Testis (tissue), 3 donors: Measurements from ENCODE around the gene NANOS2. TPM values are rescaled to one million over a fixed set of nuclear protein-coding genes. Genes with fewer than 3 reads are reported as not detected.

Experiments
- DNase-seq: peaks from one replicate; pipeline ENCODE4 v3.0.0-alpha.2; 2019
- H3K27ac ChIP-seq, 2 donors: fragments of 200-600 bp; sonication (generic); one replicate each; pipeline ENCODE4 v1.5.1; 2019
- H3K27me3 ChIP-seq: fragments of 200-600 bp; sonication (generic); one replicate; pipeline ENCODE4 v1.5.1; 2019
- H3K36me3 ChIP-seq: fragments of 200-600 bp; sonication (generic); one replicate; pipeline ENCODE4 v1.5.1; 2017; ENCODE audit warnings: low read depth; ENCODE audit errors: missing control alignments
- H3K4me1 ChIP-seq: fragments of 200-600 bp; sonication (generic); one replicate; pipeline ENCODE4 v1.5.1; 2019
- H3K4me3 ChIP-seq, 2 donors: fragments of 200-600 bp; sonication (generic); one replicate each; pipeline ENCODE4 v1.5.1; 2017 to 2019
- H3K9me3 ChIP-seq: fragments of 200-600 bp; sonication (generic); one replicate; pipeline ENCODE4 v1.5.1; 2017
- POLR2A ChIP-seq: fragments of 450-650 bp; IDR thresholded peaks from one replicate; pipeline ENCODE4 v1.6.1; 2017; ENCODE audit warnings: antibody characterized with exemption, mild to moderate bottlenecking, moderate library complexity
- WGBS, 2 donors: methylation state at CpG; one replicate each; pipeline ENCODE4 v1.1.5; 2018; 5-methylcytosine and 5-hydroxymethylcytosine counted together
- intact Hi-C: fragments of 100-400 bp; cut with DNase I; formaldehyde crosslinking; loops from one replicate; pipeline ENCODE4 v1.15.1; 2023; ENCODE audit warnings: low total_unique reads
- polyA plus RNA-seq: library from polyadenylated mRNA; stranded (reverse); fragments of 350-450 nt; fragmentation: Illumina TruSeq; extraction: RNeasy Lipid Tissue Mini Kit (QIAGEN cat#74804); gene quantifications from one replicate; pipeline ENCODE4 v1.2.3, GENCODE V29; 2014; ENCODE audit warnings: low read depth, low replicate concordance; ENCODE audit not compliant: insufficient read depth
- total RNA-seq, 2 donors: library from RNA; depleted of rRNA; stranded (reverse); fragments of >200 nt; gene quantifications; one replicate each; pipeline ENCODE4 v1.2.3, GENCODE V29; 2016
- TF ChIP-seq, protein P1 (sequence below), 3 experiments: fragments of 450-650 bp in 2 of 3; fragments of 200-600 bp in 1 of 3; sonication (generic) in 1 of 3; IDR thresholded peaks; one replicate each; pipeline ENCODE4 v1.5.1; 2016 to 2019; ENCODE audit warnings: antibody characterized with exemption in 3 of 3, mild to moderate bottlenecking in 2 of 3, moderate library complexity in 1 of 3

Gene NANOS2
- total and polyA plus RNA-seq, 3 donors from 2014 or later = 4.8 to 5.1 (median 4.8) TPM

DNA sequence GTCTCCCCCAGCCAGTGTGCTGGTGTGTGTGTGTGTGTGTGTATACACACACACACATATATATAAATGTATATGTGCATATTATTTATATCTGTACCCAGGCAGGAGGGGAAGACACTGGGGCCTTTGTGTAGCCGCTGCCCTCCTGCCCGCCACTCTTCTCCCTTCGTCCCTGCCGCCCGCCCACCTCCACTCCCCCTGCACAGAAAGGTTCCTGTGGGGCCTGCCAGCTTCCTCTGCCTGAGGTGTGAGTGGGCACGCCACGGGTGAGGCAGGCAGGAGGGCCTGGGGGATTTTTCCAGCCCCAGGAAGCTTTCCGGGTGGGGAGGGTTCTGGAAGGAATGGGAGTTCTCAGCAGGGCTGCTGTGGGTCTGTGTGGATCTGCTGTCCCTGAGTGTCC lies 35.5 kb downstream of the NANOS2 start:
- intact Hi-C loops = no loop called here
- peaks cover 29% of the 10 kb centered on the region for H3K4me1 ChIP-seq
- no peaks in the 10 kb centered on the region for H3K36me3 ChIP-seq
- WGBS, 2 donors = 63 to 69% methylated on average over 8 of the region's 8 CpGs
- no peak overlapping the region for H3K4me3 ChIP-seq
- H3K9me3 ChIP-seq = no peaks in the 10 kb centered on the region
- H3K27me3 ChIP-seq = no peaks in the 10 kb centered on the region
- no peak for DNase-seq
- no peak for TF ChIP-seq POLR2A
- TF ChIP-seq, protein P1, sequence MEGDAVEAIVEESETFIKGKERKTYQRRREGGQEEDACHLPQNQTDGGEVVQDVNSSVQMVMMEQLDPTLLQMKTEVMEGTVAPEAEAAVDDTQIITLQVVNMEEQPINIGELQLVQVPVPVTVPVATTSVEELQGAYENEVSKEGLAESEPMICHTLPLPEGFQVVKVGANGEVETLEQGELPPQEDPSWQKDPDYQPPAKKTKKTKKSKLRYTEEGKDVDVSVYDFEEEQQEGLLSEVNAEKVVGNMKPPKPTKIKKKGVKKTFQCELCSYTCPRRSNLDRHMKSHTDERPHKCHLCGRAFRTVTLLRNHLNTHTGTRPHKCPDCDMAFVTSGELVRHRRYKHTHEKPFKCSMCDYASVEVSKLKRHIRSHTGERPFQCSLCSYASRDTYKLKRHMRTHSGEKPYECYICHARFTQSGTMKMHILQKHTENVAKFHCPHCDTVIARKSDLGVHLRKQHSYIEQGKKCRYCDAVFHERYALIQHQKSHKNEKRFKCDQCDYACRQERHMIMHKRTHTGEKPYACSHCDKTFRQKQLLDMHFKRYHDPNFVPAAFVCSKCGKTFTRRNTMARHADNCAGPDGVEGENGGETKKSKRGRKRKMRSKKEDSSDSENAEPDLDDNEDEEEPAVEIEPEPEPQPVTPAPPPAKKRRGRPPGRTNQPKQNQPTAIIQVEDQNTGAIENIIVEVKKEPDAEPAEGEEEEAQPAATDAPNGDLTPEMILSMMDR (IDR thresholded peaks at IDR 0.05) = no peak
- H3K27ac ChIP-seq = no peak overlapping the region

DNA sequence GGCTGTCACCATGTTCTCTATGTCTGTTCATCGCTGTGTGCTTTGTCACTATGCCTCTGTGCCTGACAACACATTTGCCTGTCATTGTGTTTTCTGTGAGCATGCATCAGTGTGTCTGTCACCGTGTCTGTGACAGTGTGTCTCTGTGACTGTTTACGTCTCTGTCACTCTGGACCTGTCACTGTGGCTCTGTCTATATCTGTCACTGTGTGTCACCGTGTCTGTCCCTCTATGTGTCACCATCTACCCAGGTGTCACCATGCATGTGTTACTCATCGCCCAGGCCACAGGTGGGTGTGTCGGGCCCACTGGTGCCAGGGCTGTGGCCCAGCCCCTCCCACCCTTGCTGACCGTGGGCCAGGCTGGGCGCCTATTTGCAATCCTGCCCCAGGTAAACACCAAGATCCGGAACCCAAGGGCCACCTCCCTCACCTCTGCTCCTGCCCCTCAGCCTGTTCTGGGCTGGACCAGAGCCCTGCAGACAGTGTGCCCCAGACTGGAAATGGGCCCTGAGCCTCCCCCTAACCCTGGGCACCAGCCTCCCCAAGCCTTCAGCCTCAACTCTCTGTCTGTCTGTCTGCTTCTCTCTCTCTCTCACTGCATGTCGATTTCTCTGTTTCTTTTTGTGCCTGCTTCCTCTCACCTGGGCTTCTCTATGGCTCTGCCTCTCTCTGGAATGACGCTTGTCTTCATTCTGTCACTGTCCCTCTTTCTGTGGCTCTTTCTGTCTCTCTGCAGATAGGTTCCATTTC lies 36.4 kb downstream of the NANOS2 start:
- no peaks in the 10 kb centered on the region for H3K27me3 ChIP-seq
- H3K4me1 ChIP-seq = peaks cover 20% of the 10 kb centered on the region
- no peak for DNase-seq
- H3K4me3 ChIP-seq = no peak overlapping the region
- no peaks in the 10 kb centered on the region for H3K36me3 ChIP-seq
- no peaks in the 10 kb centered on the region for H3K9me3 ChIP-seq
- intact Hi-C loops = no loop called here
- TF ChIP-seq, protein P1 (IDR thresholded peaks at IDR 0.05) = no peak
- no peak for TF ChIP-seq POLR2A
- 82 to 88% methylated on average over 11 of the region's 11 CpGs for WGBS, 2 donors
- H3K27ac ChIP-seq = no peak overlapping the region

DNA sequence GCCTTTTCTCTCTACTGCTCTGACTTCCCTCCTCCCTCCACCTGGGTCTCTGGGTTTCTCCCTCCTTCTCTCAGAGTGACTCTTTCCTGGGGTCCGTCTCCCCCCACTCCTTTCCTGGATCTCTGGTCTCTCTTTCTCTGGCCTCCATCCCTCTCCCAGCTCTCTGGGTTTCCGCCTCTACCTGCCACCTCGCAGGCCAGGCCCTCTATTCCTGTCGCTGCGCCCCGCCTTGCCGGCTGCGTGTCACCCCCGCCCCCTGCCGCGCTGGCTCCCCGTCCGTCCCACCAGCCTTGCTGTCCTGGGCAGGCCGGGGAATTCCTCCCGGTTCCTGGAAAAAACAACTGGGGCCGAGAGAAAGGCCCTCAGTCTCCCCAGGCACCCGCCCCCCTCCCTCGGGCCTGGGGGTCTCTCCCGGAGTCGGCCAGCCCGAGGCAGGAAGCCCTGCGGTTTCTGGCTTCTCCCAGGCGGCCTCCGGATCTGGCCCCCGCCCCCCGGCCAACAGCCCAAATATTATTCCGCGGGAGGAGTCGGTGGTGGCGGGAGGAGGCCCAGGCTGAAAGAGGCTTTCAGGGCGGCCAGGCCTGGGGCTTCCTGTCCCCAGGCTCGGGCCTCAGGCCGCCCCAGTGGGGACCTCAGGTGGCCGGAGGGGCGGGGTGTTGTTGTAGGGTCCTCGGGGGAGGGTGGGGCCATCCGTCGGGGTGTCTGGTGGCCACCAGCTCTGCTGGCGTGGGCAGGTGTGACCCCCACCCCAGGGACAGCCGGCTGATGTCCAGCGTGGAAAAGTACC lies 38.0 kb downstream of the NANOS2 start:
- TF ChIP-seq POLR2A = no peak
- TF ChIP-seq, protein P1 (IDR thresholded peaks at IDR 0.05) = no peak
- Histone ChIP-seq H3K36me3 (no peaks in the 10 kb centered on the region), H3K4me3 (peak overlapping the region in 1 of 2 donors; percentile 33), H3K27me3 (no peaks in the 10 kb centered on the region), H3K4me1 (peaks cover 9% of the 10 kb centered on the region), H3K27ac (peak overlapping the region in 1 of 2 donors; percentile 47), H3K9me3 (no peaks in the 10 kb centered on the region)
- intact Hi-C loops = no loop called here
- 27 to 61% methylated on average over 22 to 27 of the region's 41 CpGs for WGBS, 2 donors
- DNase-seq = no peak

DNA sequence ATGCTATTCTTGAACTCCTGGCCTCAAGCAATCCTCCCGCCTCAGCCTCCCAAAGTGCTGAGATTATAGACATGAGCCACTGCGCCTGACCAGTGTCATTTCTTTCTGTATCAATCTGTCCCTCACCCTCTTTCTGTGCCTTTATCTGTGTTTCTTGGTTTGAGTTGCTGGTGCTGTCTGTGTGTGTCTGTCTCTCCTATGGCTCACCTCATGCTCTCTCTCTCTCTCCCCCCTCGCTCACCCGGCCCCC lies 38.5 kb downstream of the NANOS2 start:
- H3K4me3 ChIP-seq = peak overlapping the region in 1 of 2 donors; percentile 33
- 57 to 66% methylated on average over 4 of the region's 4 CpGs for WGBS, 2 donors
- no peak overlapping the region for H3K27ac ChIP-seq
- H3K36me3 ChIP-seq = no peaks in the 10 kb centered on the region
- peaks cover 9% of the 10 kb centered on the region for H3K4me1 ChIP-seq
- no peak for TF ChIP-seq POLR2A
- TF ChIP-seq, protein P1 (IDR thresholded peaks at IDR 0.05) = no peak
- no peaks in the 10 kb centered on the region for H3K27me3 ChIP-seq
- DNase-seq = no peak
- intact Hi-C loops = no loop called here
- no peaks in the 10 kb centered on the region for H3K9me3 ChIP-seq
